K562 (cell line): ENCODE results near the gene EGR2. TPM values are rescaled to one million over a fixed set of nuclear protein-coding genes. Genes with fewer than 3 reads are reported as not detected.

Experiments
- CREB3 ChIP-seq: fragments of 450-650 bp; conservative IDR thresholded peaks from 2 replicates; pipeline ENCODE4 v1.6.1; 2016; ENCODE audit warnings: missing genetic modification characterization, low read depth, mild to moderate bottlenecking, missing compliant biosample characterization, moderate library complexity
- HNRNPK ChIP-seq: fragments of 200-400 bp; formaldehyde crosslinking; IDR thresholded peaks from one replicate; pipeline ENCODE4 v1.6.1; 2018; ENCODE audit warnings: mild to moderate bottlenecking, low read depth, low read length; ENCODE audit not compliant: poor library complexity, severe bottlenecking
- KLF13 ChIP-seq: fragments of 450-650 bp; IDR thresholded peaks from 2 replicates; pipeline ENCODE4 v1.6.1; 2016; ENCODE audit warnings: missing genetic modification characterization, low read depth, mild to moderate bottlenecking, missing compliant biosample characterization, moderate library complexity, borderline replicate concordance
- NBN ChIP-seq: fragments of 450-650 bp; IDR thresholded peaks from 2 replicates; pipeline ENCODE4 v1.6.1; 2016; ENCODE audit warnings: low read depth, mild to moderate bottlenecking
- NEUROD1 ChIP-seq: fragments of 150-350 bp; IDR thresholded peaks from 2 replicates; pipeline ENCODE4 v1.6.1; 2014; ENCODE audit warnings: borderline replicate concordance, low read length, low read depth; ENCODE audit not compliant: partially characterized antibody
- NFATC3 ChIP-seq: fragments of 450-650 bp; IDR thresholded peaks from 2 replicates; pipeline ENCODE4 v1.6.1; 2017; ENCODE audit warnings: mild to moderate bottlenecking
- RNF2 ChIP-seq: sonication (generic); IDR thresholded peaks from 2 replicates; pipeline ENCODE4 v1.6.1; 2016
- SFPQ ChIP-seq: fragments of 200-400 bp; formaldehyde crosslinking; IDR thresholded peaks from 2 replicates; pipeline ENCODE4 v1.6.1; 2017; ENCODE audit warnings: mild to moderate bottlenecking, low read depth, low read length, moderate library complexity
- SNRNP70 ChIP-seq: fragments of 200-400 bp; formaldehyde crosslinking; optimal IDR thresholded peaks from 2 replicates; pipeline ENCODE3; 2017; ENCODE audit warnings: low read depth, low read length
- SREBF1 ChIP-seq: fragments of 150-350 bp; IDR thresholded peaks from 2 replicates; pipeline ENCODE4 v1.6.1; 2014; ENCODE audit warnings: antibody characterized with exemption, low read depth, low read length, borderline replicate concordance
- TAF1 ChIP-seq: IDR thresholded peaks from 2 replicates; pipeline ENCODE4 v1.6.1; 2011; ENCODE audit warnings: mild to moderate bottlenecking, low read length, moderate library complexity; ENCODE audit not compliant: insufficient read depth, control insufficient read depth, severe bottlenecking; ENCODE audit errors: extremely low read depth
- TCFL5 ChIP-seq: fragments of 250-450 bp; sonication (Bioruptor Pico); conservative IDR thresholded peaks from 2 replicates; pipeline ENCODE4 v1.6.1; 2021; ENCODE audit warnings: mild to moderate bottlenecking, moderate library complexity, matching md5 sums
- TEAD4 ChIP-seq, 2 experiments: sonication (generic) in 1 of 2; formaldehyde crosslinking in 1 of 2; IDR thresholded peaks; 2 replicates each; pipeline versions ENCODE4 v1.6.1 to v1.8.0; 2012 to 2022; ENCODE audit warnings: borderline replicate concordance in 1 of 2, inconsistent platforms in 1 of 2, low read length in 1 of 2, mild to moderate bottlenecking in 1 of 2, missing genetic modification reagents in 1 of 2
- TFE3 ChIP-seq: fragments of 450-650 bp; formaldehyde crosslinking; IDR thresholded peaks from 2 replicates; pipeline ENCODE4 v1.4.0; 2020; ENCODE audit warnings: mild to moderate bottlenecking, mixed read lengths
- THAP12 ChIP-seq: fragments of 250-450 bp; sonication (Bioruptor Pico); IDR thresholded peaks from 2 replicates; pipeline ENCODE4 v1.9.0; 2021; ENCODE audit warnings: mild to moderate bottlenecking, inconsistent platforms
- ZBTB12 ChIP-seq: fragments of 250-450 bp; sonication (Bioruptor Pico); IDR thresholded peaks from 2 replicates; pipeline ENCODE4 v1.4.0; 2020
- ZFP36 ChIP-seq: fragments of 150-350 bp; IDR thresholded peaks from 2 replicates; pipeline ENCODE4 v1.6.1; 2018; ENCODE audit warnings: low read length, low read depth; ENCODE audit not compliant: partially characterized antibody
- ZNF586 ChIP-seq: fragments of 450-650 bp; formaldehyde crosslinking; conservative IDR thresholded peaks from 2 replicates; pipeline ENCODE4 v1.4.0; 2020; ENCODE audit warnings: mild to moderate bottlenecking, moderate library complexity
- polyA plus RNA-seq, 8 experiments: library from polyadenylated mRNA; depleted of rRNA in 4 of 8; stranded (reverse) in 5 of 8; unstranded in 3 of 8; fragments of >200 nt; fragmentation: Nextera tagmentation in 2 of 8; fragmentation: Illumina TruSeq in 1 of 8; extraction: Ambion mirVana in 2 of 8; extraction: Trizol in 1 of 8; gene quantifications; 2 replicates each; pipeline versions ENCODE4 v1.2.1 to v1.2.3, GENCODE V29; 2011 to 2014; ENCODE audit warnings: inconsistent platforms in 1 of 8, missing spikeins in 1 of 8
- total RNA-seq, 7 experiments: library from RNA; depleted of rRNA in 6 of 7; stranded (reverse); fragments of >200 nt in 6 of 7; fragmentation: Illumina TruSeq in 2 of 7; extraction: Trizol in 2 of 7; gene quantifications; 2 replicates each; pipeline versions ENCODE4 v1.2.1 to v1.2.3, GENCODE V29; 2011 to 2021; ENCODE audit warnings: low replicate concordance in 1 of 7

The EGR2 gene
- total and polyA plus RNA-seq, 9 of the 15 experiments (the other 6 are each of a cell fraction or from before 2014, with no cell fraction given): 0.08 to 0.18 (median 0.12) TPM; not detected in 4

DNA sequence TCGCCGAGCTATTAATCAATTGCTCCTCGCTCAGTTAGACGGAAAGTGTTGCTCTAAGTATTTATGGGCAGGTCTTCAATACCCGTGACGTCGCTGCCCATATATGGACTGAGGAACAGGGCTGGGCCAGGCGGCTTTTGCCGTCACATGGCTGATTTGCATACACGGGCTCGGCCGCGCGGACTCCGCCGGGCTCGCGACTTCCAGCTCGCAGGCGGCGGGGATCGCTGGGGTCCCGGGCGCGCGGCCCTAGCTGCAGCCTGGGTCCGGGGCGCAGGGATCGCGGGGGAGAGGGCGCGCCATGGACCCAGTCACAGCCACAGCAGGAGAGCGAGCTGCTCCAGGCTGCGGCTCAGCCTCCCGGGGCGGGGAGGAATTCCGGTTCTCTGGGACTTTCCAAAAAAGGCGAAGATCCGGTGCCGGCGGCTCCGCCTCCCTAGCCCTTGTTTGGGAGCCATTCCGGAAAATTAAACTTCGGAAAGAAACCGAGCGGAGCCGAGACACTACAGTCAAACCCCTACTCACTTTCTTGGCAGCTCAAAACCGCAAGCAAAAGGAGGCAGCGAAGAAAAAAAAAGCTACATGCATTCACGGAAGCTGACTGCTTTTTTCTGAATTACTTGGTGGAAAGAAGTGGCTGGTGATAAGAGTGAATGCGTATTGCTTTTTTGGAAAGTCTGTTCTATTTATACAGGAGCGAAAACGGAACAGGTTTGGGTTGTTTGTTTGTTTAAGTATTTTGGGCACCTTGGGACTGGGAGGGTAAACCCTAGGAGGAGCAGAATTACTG lies at the start of gene EGR2 (continued):
- TF ChIP-seq THAP12 (CRISPR knock-in tag) (no peak), SREBF1 (no peak), CREB3 (tag) (no peak), SFPQ (no peak), NFATC3 (peak; percentile 100), HNRNPK (no peak), NBN (no peak), ZNF586 (CRISPR knock-in tag) (no peak), ZBTB12 (CRISPR knock-in tag) (peak; percentile 64), ZFP36 (peak; percentile 95), TCFL5 (CRISPR knock-in tag) (no peak), KLF13 (tag) (no peak), RNF2 (no peak), TFE3 (CRISPR knock-in tag) (peak; percentile 4; the same call in 1 of the 2 replicates), TEAD4 (IDR thresholded peaks at IDR 0.05; ENCODE audit: low read length) (0 out of 2 replicates have a peak, but pooled peaks have one; percentile 25), TEAD4 (CRISPR knock-in tag; IDR thresholded peaks at IDR 0.05; ENCODE audit: borderline replicate concordance) (no peak), TAF1 (peak; percentile 20), NEUROD1 (no peak), SNRNP70 (no peak)
